HG03060 (cell line): Measurements from ENCODE around the gene RRP7A.
"Not testable (repeated sequence)": the region's sequence is repeated elsewhere in the genome, so short reads cannot be mapped to it uniquely, and the experiment has no call there.

Experiments
- ATAC-seq: cut with Tn5 transposase; IDR thresholded peaks from one replicate; pipeline ENCODE4 v1.9.1; 2021; ENCODE audit warnings: low read depth, moderate number of reproducible peaks; ENCODE audit not compliant: unreplicated experiment

The RRP7A gene

GRCh38 chr22:42500161-42500835 is 19.3 kb downstream of the RRP7A start:
- ATAC-seq: no peak

- not testable (repeated sequence) for ATAC-seq
Observed at GRCh38 chr22:42499773-42500160, 19.8 kb downstream of the RRP7A start.

- not testable (repeated sequence) for ATAC-seq
Observed at GRCh38 chr22:42495533-42496141, 24.0 kb downstream of the RRP7A start.

DNA sequence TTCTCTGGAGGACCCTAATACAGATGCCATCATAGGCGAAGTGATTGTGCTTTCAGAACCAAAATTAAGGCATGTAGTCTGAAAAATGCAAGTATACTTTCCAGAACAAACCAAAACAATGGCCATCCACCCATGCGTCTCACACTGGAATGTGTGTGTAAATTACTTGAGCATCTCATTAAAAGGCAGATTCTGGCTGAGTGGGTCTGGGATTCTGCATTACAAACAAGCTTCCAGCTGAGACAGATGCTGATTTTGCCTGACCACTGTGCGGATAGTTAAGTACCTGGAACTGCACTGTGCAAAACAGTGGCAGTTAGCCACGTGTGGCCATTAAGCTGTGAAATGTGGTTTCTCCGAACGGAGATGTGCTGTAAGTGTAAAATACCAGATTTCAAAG is 26.2 kb downstream of the RRP7A start:
- no peak for ATAC-seq

- ATAC-seq: no peak
Observed at GRCh38 chr22:42492323-42492690, 27.3 kb downstream of the RRP7A start.

- ATAC-seq: no peak
Observed at GRCh38 chr22:42490243-42490832, 29.3 kb downstream of the RRP7A start.

- ATAC-seq: no peak
Observed at GRCh38 chr22:42489000-42489399, 30.6 kb downstream of the RRP7A start.

- no peak for ATAC-seq
Observed at GRCh38 chr22:42484506-42484905, 35.1 kb downstream of the RRP7A start.

DNA sequence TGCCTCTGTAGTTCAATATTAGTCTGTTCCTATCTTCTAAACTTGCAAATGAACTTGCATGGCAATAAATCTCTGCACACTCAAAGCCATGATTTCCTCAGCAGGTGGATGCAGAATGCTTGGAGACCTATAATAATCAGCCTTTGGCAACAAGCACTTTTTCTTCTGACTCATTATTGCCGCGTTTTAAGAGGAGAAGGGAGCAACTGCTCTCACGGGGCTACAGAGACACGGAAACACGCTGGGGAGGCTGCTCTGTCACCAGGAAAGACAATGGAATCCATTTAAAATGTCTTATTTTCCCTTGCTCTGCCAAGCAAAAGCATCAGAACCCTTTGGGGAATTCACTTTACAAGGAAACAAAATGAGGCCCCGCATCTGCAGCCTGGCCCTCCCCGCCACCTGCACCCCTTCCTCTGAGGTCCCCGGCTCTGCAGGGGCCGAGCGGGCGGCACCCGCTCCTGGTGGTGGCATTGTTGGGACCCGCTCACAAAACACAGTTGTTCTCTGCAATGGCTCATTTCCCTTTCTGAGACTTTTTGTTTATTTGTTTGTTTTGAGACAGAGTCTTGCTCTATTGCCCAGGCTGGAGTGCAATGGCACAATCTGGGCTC is 35.9 kb downstream of the RRP7A start:
- ATAC-seq: not testable (repeated sequence)

DNA sequence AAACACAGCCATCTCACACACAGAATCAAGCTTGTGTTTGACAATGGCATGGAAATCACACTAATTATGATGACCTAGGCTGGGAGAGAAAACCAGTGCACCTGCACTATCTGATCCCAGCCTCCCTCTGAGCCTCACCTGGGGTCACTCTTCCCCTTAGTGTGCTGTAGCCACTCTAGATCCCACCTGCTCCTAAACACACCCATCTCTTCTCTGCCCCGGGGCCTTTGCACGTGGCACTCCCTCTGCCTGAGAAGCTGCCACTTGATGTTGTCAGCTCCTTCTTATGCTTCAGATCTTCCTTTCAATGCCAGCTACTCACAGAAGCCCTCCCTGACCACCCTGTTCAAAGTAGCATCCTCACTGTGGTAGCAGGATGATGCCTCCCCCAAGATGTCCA is 44.5 kb downstream of the RRP7A start:
- no peak for ATAC-seq

DNA sequence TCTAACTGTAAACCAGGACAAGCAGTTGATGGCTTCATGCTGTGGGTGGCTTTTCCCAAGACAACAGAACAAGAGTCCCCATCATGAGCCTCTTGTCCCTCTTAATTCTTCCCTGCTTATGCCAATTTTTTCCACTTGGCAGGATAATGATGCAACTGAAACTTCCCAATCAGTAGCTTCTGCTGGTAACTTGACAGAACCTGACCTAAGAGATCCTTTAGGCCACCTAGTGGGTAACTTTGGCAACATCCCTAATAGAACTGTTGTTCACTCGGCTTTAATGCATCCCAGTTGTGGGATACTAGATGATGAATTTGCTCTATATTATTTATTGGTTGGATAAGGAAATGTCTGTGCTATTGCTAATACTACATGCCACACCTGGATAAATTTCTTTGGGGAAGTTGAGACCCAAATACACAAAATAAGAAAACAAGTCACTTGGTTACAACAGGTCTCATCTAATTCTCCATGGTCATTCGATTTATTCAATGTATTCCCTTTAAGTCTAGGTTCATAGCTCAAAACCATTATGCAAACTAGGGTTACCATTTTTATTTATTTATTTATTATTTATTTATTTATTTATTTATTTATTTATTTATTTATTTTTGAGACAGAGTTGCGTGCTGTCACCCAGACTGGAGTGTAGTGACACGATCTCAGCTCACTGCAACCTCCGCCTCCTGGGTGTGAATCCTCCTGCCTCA is 46.0 kb downstream of the RRP7A start:
- ATAC-seq: no peak

GRCh38 chr22:42472671-42473070 is 46.9 kb downstream of the RRP7A start:
- no peak for ATAC-seq

- no peak for ATAC-seq
Observed at GRCh38 chr22:42471441-42471840, 48.2 kb downstream of the RRP7A start.

DNA sequence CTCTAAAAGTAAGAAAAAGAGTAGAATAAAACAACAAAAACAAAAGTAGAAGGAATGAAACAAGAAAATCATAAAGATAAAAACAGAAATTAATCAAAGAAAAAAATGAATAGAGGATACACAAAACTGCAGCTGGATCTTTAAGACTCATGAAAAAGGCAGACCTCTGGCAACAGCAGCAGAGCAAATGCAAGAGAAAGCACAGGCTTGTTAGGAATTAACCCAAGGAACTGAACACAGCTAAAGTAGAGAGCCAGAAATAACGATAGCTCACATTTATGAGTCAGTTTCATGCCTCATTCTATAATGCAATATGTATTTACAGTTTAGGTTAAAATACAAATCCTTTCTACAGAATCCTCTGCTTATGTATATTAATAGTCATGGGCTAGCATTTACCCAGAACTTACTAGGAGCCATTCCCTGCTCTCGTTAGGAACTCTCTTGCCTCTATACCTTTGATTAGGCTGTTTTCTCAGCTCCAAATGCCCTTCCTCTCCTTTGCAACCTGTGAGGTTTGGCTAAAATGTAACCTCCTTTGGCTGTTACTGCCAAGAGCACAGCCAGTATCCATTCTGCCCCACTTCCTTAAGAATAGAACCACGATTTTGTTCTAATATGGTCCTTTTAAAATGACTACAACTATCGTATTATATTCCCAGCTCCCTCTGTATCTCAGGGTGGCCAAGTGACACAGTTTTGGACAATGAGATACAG is 49.1 kb downstream of the RRP7A start:
- no peak for ATAC-seq

GRCh38 chr22:42468841-42469240 is 50.8 kb downstream of the RRP7A start:
- ATAC-seq: no peak

- ATAC-seq: no peak
Observed at GRCh38 chr22:42462016-42462415, 57.6 kb downstream of the RRP7A start.

DNA sequence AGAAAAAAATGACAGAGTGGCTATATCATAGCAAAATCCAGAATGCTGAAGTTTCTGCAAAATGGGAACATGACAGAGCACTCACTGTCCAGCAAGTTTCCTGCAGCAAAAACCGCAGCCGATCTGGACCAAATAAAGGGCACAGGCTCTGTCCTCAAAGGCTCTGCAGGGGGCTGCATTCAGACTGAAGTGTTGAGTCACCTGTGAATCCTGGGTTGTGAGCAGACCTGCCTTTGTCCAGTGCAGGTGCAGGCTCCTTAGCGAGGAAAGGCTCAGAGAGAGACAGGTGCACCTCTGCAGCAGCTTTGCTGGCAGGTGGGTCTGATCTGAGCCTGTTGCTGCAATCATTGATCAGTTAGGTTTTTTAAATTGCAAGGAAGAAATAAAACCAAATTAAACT is 58.1 kb downstream of the RRP7A start:
- no peak for ATAC-seq
